GM19351 (cell line): ENCODE results near the gene USP46.
A peak's percentile ranks its signal among the peaks of the same experiment; 100 is the strongest.

Source experiments
- ATAC-seq: cut with Tn5 transposase; IDR thresholded peaks from one replicate; pipeline ENCODE4 v1.9.1; 2021; ENCODE audit warnings: mild to moderate bottlenecking, moderate library complexity; ENCODE audit not compliant: unreplicated experiment

Gene USP46

GRCh38 chr4:52657618-52658501 lies 1.2 kb downstream of the USP46 start:
- ATAC-seq: no peak

GRCh38 chr4:52657292-52657617 lies 1.8 kb downstream of the USP46 start:
- no peak for ATAC-seq

GRCh38 chr4:52655506-52655905 lies 3.6 kb downstream of the USP46 start:
- no peak for ATAC-seq

- ATAC-seq: no peak
These were observed 7.0 kb downstream of the USP46 start for GRCh38 chr4:52651996-52652672.

- ATAC-seq: no peak
These were observed 10.3 kb downstream of the USP46 start for GRCh38 chr4:52648836-52649235.

GRCh38 chr4:52646741-52647140 lies 12.4 kb downstream of the USP46 start:
- ATAC-seq: no peak

GRCh38 chr4:52646096-52646495 lies 13.0 kb downstream of the USP46 start:
- ATAC-seq: no peak

- peak; percentile 39 for ATAC-seq
These were observed 13.8 kb downstream of the USP46 start for GRCh38 chr4:52645300-52645699.

- no peak for ATAC-seq
These were observed 15.3 kb downstream of the USP46 start for GRCh38 chr4:52643785-52644244.

GRCh38 chr4:52643190-52643589 lies 15.9 kb downstream of the USP46 start:
- no peak for ATAC-seq

GRCh38 chr4:52641854-52642563 lies 17.1 kb downstream of the USP46 start:
- peak; percentile 81 for ATAC-seq

- no peak for ATAC-seq
These were observed 18.1 kb downstream of the USP46 start for GRCh38 chr4:52640808-52641565.

GRCh38 chr4:52638717-52639116 lies 20.4 kb downstream of the USP46 start:
- peak; percentile 48 for ATAC-seq

GRCh38 chr4:52637116-52637515 lies 22.0 kb downstream of the USP46 start:
- no peak for ATAC-seq

GRCh38 chr4:52635560-52635959 lies 23.5 kb downstream of the USP46 start:
- ATAC-seq: no peak

GRCh38 chr4:52635130-52635529 lies 24.0 kb downstream of the USP46 start:
- no peak for ATAC-seq

- no peak for ATAC-seq
These were observed 25.3 kb downstream of the USP46 start for GRCh38 chr4:52633846-52634245.

GRCh38 chr4:52628974-52629373 lies 30.1 kb downstream of the USP46 start:
- no peak for ATAC-seq

GRCh38 chr4:52628543-52628942 lies 30.6 kb downstream of the USP46 start:
- ATAC-seq: no peak

GRCh38 chr4:52627876-52628275 lies 31.2 kb downstream of the USP46 start:
- ATAC-seq: no peak

- no peak for ATAC-seq
These were observed 33.9 kb downstream of the USP46 start for GRCh38 chr4:52625216-52625615.
